Smooth muscle cell (in vitro differentiated cells): Measurements from ENCODE around the gene NKX2-4. TPM values are rescaled to one million over a fixed set of nuclear protein-coding genes. Genes with fewer than 3 reads are reported as not detected.

ENCODE experiments used
- DNase-seq: peaks from one replicate; lab custom pipeline; 2025; ENCODE audit not compliant: unreplicated experiment; lab: John Stamatoyannopoulos, UW
- H2AFZ ChIP-seq: fragments of 200-600 bp; sonication (generic); 2 replicates; pipeline ENCODE4 v1.6.0; 2016; ENCODE audit warnings: antibody characterized with exemption, low read depth, mild to moderate bottlenecking
- H3F3A ChIP-seq: fragments of 200-600 bp; sonication (generic); 2 replicates; pipeline ENCODE4 v1.6.0; 2017; ENCODE audit warnings: antibody characterized with exemption, low read depth
- H3K27ac ChIP-seq: fragments of 200-600 bp; sonication (generic); 2 replicates; pipeline ENCODE4 v1.5.1; 2016; ENCODE audit warnings: low read depth, mild to moderate bottlenecking
- H3K27me3 ChIP-seq: fragments of 200-600 bp; sonication (generic); 2 replicates; pipeline ENCODE4 v1.6.1; 2016; ENCODE audit warnings: low read depth, mild to moderate bottlenecking
- H3K36me3 ChIP-seq: fragments of 200-600 bp; sonication (generic); 2 replicates; pipeline ENCODE4 v1.5.1; 2016; ENCODE audit warnings: low read depth
- H3K4me1 ChIP-seq: fragments of 200-600 bp; sonication (generic); 2 replicates; pipeline ENCODE4 v1.5.1; 2016; ENCODE audit warnings: low read depth
- H3K4me2 ChIP-seq: fragments of 200-600 bp; sonication (generic); 2 replicates; pipeline ENCODE4 v1.6.0; 2016; ENCODE audit warnings: mild to moderate bottlenecking
- H3K4me3 ChIP-seq: fragments of 200-600 bp; sonication (generic); 2 replicates; pipeline ENCODE4 v1.5.1; 2016; ENCODE audit warnings: mild to moderate bottlenecking
- H3K79me2 ChIP-seq: fragments of 200-600 bp; sonication (generic); 2 replicates; pipeline ENCODE4 v1.6.0; 2016; ENCODE audit warnings: low read depth, mild to moderate bottlenecking
- H3K9ac ChIP-seq: fragments of 200-600 bp; sonication (generic); 2 replicates; pipeline ENCODE4 v1.6.0; 2016; ENCODE audit warnings: low read depth
- H3K9me3 ChIP-seq: fragments of 200-600 bp; sonication (generic); replicated peaks from 2 replicates; pipeline ENCODE4 v1.5.1; 2016; ENCODE audit warnings: low read depth
- H4K20me1 ChIP-seq: fragments of 200-600 bp; sonication (generic); 2 replicates; pipeline ENCODE4 v1.6.0; 2016; ENCODE audit warnings: low read depth
- CTCF ChIP-seq: fragments of 200-600 bp; sonication (generic); IDR thresholded peaks from 2 replicates; pipeline ENCODE4 v1.5.1; 2017; ENCODE audit warnings: borderline replicate concordance, mild to moderate bottlenecking, antibody characterized with exemption; ENCODE audit not compliant: insufficient read depth, poor library complexity, severe bottlenecking
- WGBS: methylation state at CpG from one replicate; pipeline ENCODE4 v1.1.7; 2016; ENCODE audit warnings: low lambda C conversion rate; 5-methylcytosine and 5-hydroxymethylcytosine counted together
- polyA plus RNA-seq: library from polyadenylated mRNA; unstranded; fragments of >200 nt; fragmentation: Nextera tagmentation; extraction: Ambion mirVana; gene quantifications from 2 replicates; pipeline ENCODE4 v1.2.1, GENCODE V29; 2016
- total RNA-seq: library from RNA; depleted of rRNA; stranded (reverse); fragments of >200 nt; gene quantifications from 2 replicates; pipeline ENCODE4 v1.2.3, GENCODE V29; 2014

Gene NKX2-4
- total and polyA plus RNA-seq, 2 experiments from 2014 or later = not detected

- Histone ChIP-seq H2AFZ (no peak overlapping the region), H3K79me2 (no peaks in the 10 kb centered on the region), H3K36me3 (no peaks in the 10 kb centered on the region), H4K20me1 (peaks cover 50% of the 10 kb centered on the region), H3F3A (peaks cover 2% of the 10 kb centered on the region), H3K27ac (no peak overlapping the region), H3K27me3 (peaks cover 49% of the 10 kb centered on the region), H3K9ac (no peak overlapping the region), H3K9me3 (no peaks in the 10 kb centered on the region), H3K4me2 (no peak overlapping the region), H3K4me1 (peaks cover 6% of the 10 kb centered on the region), H3K4me3 (no peak overlapping the region)
- DNase-seq = no peak
- TF ChIP-seq CTCF = no peak
These were observed 9.8 kb downstream of the NKX2-4 start for GRCh38 chr20:21387528-21387927.

GRCh38 chr20:21386111-21386510, 11.2 kb downstream of the NKX2-4 start:
- Histone ChIP-seq H3K27me3 (peaks cover 34% of the 10 kb centered on the region), H3K4me2 (no peak overlapping the region), H3K36me3 (peaks cover 6% of the 10 kb centered on the region), H3K9ac (no peak overlapping the region), H2AFZ (no peak overlapping the region), H3K27ac (no peak overlapping the region), H3K9me3 (no peaks in the 10 kb centered on the region), H3K4me1 (no peaks in the 10 kb centered on the region), H3K4me3 (no peak overlapping the region), H4K20me1 (peaks cover 39% of the 10 kb centered on the region), H3F3A (no peaks in the 10 kb centered on the region), H3K79me2 (no peaks in the 10 kb centered on the region)
- DNase-seq = no peak
- 97% methylated on average over 5 of the region's 5 CpGs for WGBS
- TF ChIP-seq CTCF = no peak

GRCh38 chr20:21384308-21384892, 12.9 kb downstream of the NKX2-4 start:
- H3K27me3 ChIP-seq = peaks cover 17% of the 10 kb centered on the region
- no peaks in the 10 kb centered on the region for H3K9me3 ChIP-seq
- H3K27ac ChIP-seq = no peak overlapping the region
- no peaks in the 10 kb centered on the region for H3F3A ChIP-seq
- no peak for DNase-seq
- peaks cover 45% of the 10 kb centered on the region for H4K20me1 ChIP-seq
- TF ChIP-seq CTCF = no peak
- no peaks in the 10 kb centered on the region for H3K4me1 ChIP-seq
- H3K4me3 ChIP-seq = no peak overlapping the region
- H3K79me2 ChIP-seq = no peaks in the 10 kb centered on the region
- H3K4me2 ChIP-seq = no peak overlapping the region
- 96% methylated on average over 5 of the region's 5 CpGs for WGBS
- H2AFZ ChIP-seq = no peak overlapping the region
- H3K9ac ChIP-seq = no peak overlapping the region
- peaks cover 6% of the 10 kb centered on the region for H3K36me3 ChIP-seq

- Histone ChIP-seq H3K27ac (no peak overlapping the region), H4K20me1 (peaks cover 64% of the 10 kb centered on the region), H3K4me2 (no peak overlapping the region), H3K4me3 (no peak overlapping the region), H3K9me3 (no peaks in the 10 kb centered on the region), H3F3A (no peaks in the 10 kb centered on the region), H3K36me3 (peaks cover 6% of the 10 kb centered on the region), H2AFZ (no peak overlapping the region), H3K79me2 (peaks cover 9% of the 10 kb centered on the region), H3K9ac (no peak overlapping the region), H3K27me3 (no peaks in the 10 kb centered on the region), H3K4me1 (no peaks in the 10 kb centered on the region)
- 96% methylated on average over 1 of the region's 1 CpG for WGBS
- no peak for DNase-seq
- no peak for TF ChIP-seq CTCF
These were observed 15.7 kb downstream of the NKX2-4 start for GRCh38 chr20:21381619-21382018.
